ENCODE measurements around the gene PACSIN2. TPM values are rescaled to one million over a fixed set of nuclear protein-coding genes. Genes with fewer than 3 reads are reported as not detected.

PACSIN2 gene
- total and polyA plus RNA-seq, 10 of the 15 experiments (the other 5 are each of a cell fraction or from before 2014, with no cell fraction given): 0.93 to 78.7 (median 46.8) TPM

- no peaks in the 10 kb centered on the region; a peak in 1 of 4 replicates for H3K27me3 ChIP-seq (replicated peaks in 1 of 2; ENCODE audit: control insufficient read depth in 2 of 2, insufficient read depth in 2 of 2, low read length in 1 of 2)
- no peak overlapping the region for H2AFZ ChIP-seq (ENCODE audit: control insufficient read depth, low read depth, low read length)
- no peak overlapping the region for H3K9ac ChIP-seq (ENCODE audit: control insufficient read depth, insufficient read depth, low read length)
- no peaks in the 10 kb centered on the region for H3K36me3 ChIP-seq (ENCODE audit: control insufficient read depth in 2 of 2, insufficient read depth in 2 of 2, low read length in 1 of 2)
- WGBS (ENCODE audit: insufficient coverage, insufficient replicate concordance, low lambda C conversion rate, missing lambda C conversion rate): 64% methylated on average over 13 of the region's 13 CpGs
- DNase-seq (ENCODE audit: low read depth, low spot score) (no peak), ATAC-seq (no peak), FAIRE-seq (no peak)
- no peaks in the 10 kb centered on the region for H3K4me1 ChIP-seq (ENCODE audit: control insufficient read depth, insufficient read depth, low read length)
- H3K27ac ChIP-seq (ENCODE audit: control insufficient read depth, insufficient read depth): no peak overlapping the region
- no peak overlapping the region for H3K4me2 ChIP-seq (ENCODE audit: control insufficient read depth, insufficient read depth)
- POLR2A ChIA-PET: no interaction called here
- no peak overlapping the region for H3K4me3 ChIP-seq
- CTCF ChIA-PET: no interaction called here
- in situ Hi-C loops (cut with MboI) (no loop called here), intact Hi-C loops (cut with micrococcal nuclease; ENCODE audit: unreplicated experiment) (no loop called here)
- no peaks in the 10 kb centered on the region for H3K9me3 ChIP-seq (replicated peaks; ENCODE audit: control insufficient read depth, insufficient read depth, low read length)
- SMC1A ChIA-PET (ENCODE audit: uncharacterized antibody, unreplicated experiment): no interaction called here
- no peaks in the 10 kb centered on the region for H4K20me1 ChIP-seq (ENCODE audit: control insufficient read depth, insufficient read depth)
- BruUV-seq (replicated peaks): no TSS peak
- no peaks in the 10 kb centered on the region for H3K79me2 ChIP-seq (ENCODE audit: control insufficient read depth, insufficient read depth, low read length)
- RAD21 ChIA-PET (ENCODE audit: unreplicated experiment): interaction anchor here (0.7 kb wide), 1 partner anchor 33 kb away, joined by 3 read pairs; no protein-coding TSS in a partner anchor
- TF ChIP-seq ZBED1 (IDR thresholded peaks at IDR 0.05; ENCODE audit: borderline replicate concordance) (no peak), ELK1 (IDR thresholded peaks at IDR 0.05; ENCODE audit: low read depth, low read length) (no peak), NFIC (IDR thresholded peaks at IDR 0.05; ENCODE audit: low read depth, low read length) (no peak), SUPT20H (IDR thresholded peaks at IDR 0.05; ENCODE audit: borderline replicate concordance, control insufficient read depth, low read depth, low read length) (no peak), MTA2 (IDR thresholded peaks at IDR 0.05; ENCODE audit: low read depth) (no peak), HSF1 (IDR thresholded peaks at IDR 0.05; ENCODE audit: low read depth, low read length) (no peak), CBX5 (IDR thresholded peaks at IDR 0.05; ENCODE audit: low read depth) (no peak), ZNF274 (IDR thresholded peaks at IDR 0.05; ENCODE audit: insufficient read depth, insufficient read length) (no peak), ESRRA (IDR thresholded peaks at IDR 0.05; ENCODE audit: low read length) (no peak), MAX (IDR thresholded peaks at IDR 0.05; ENCODE audit: low read depth, low read length) (no peak), RCOR1 (conservative IDR thresholded peaks at IDR 0.05; ENCODE audit: low read depth, low read length) (no peak), BRCA1 (IDR thresholded peaks at IDR 0.05; ENCODE audit: low read depth, low read length) (no peak), ZBTB4 (CRISPR knock-in tag; IDR thresholded peaks at IDR 0.05) (no peak), ATF2 (IDR thresholded peaks at IDR 0.05; ENCODE audit: low read length) (no peak), CHD4 (IDR thresholded peaks at IDR 0.05) (no peak), MEF2B (IDR thresholded peaks at IDR 0.05; ENCODE audit: partially characterized antibody, poor library complexity, severe bottlenecking) (no peak)
Measured at GRCh38 chr22:43039800-43040199, 24.9 kb upstream of the PACSIN2 start.

Data from GM12878 (cell line).